ENCODE data around the gene BPTF. TPM values are rescaled to one million over a fixed set of nuclear protein-coding genes. Genes with fewer than 3 reads are reported as not detected.

BPTF gene
- total RNA-seq, 1 donor from 2014 or later = 146 TPM

- no peaks in the 10 kb centered on the region for H3K9me3 Mint-ChIP-seq (ENCODE audit: unreplicated experiment)
- TF ChIP-seq CTCF (IDR thresholded peaks at IDR 0.05; ENCODE audit: partially characterized antibody, unreplicated experiment) = no peak
Measured at GRCh38 chr17:67982686-67983382, 157.5 kb downstream of the BPTF start.

GRCh38 chr17:67983383-67983688, 158.0 kb downstream of the BPTF start:
- TF ChIP-seq CTCF (IDR thresholded peaks at IDR 0.05; ENCODE audit: partially characterized antibody, unreplicated experiment) = no peak
- no peaks in the 10 kb centered on the region for H3K9me3 Mint-ChIP-seq (ENCODE audit: unreplicated experiment)
- no peak for DNase-seq
- no peaks in the 10 kb centered on the region for H3K4me1 Mint-ChIP-seq (ENCODE audit: low read depth, unreplicated experiment)
- no peaks in the 10 kb centered on the region for H3K27me3 Mint-ChIP-seq (ENCODE audit: unreplicated experiment)
- no peaks in the 10 kb centered on the region for H3K36me3 Mint-ChIP-seq (ENCODE audit: unreplicated experiment)
- H3K27ac Mint-ChIP-seq (ENCODE audit: unreplicated experiment) = no peak overlapping the region
- no peak overlapping the region for H3K4me3 Mint-ChIP-seq (ENCODE audit: unreplicated experiment)

More at GRCh38 chr17:67982686-67983382, 157.5 kb downstream of the BPTF start:
- no peaks in the 10 kb centered on the region for H3K36me3 Mint-ChIP-seq (ENCODE audit: unreplicated experiment)
- no peak overlapping the region for H3K27ac Mint-ChIP-seq (ENCODE audit: unreplicated experiment)
- H3K4me3 Mint-ChIP-seq (ENCODE audit: unreplicated experiment) = no peak overlapping the region
- no peaks in the 10 kb centered on the region for H3K4me1 Mint-ChIP-seq (ENCODE audit: low read depth, unreplicated experiment)
- no peak for DNase-seq
- H3K27me3 Mint-ChIP-seq (ENCODE audit: unreplicated experiment) = no peaks in the 10 kb centered on the region

GRCh38 chr17:67990909-67991308, 165.6 kb downstream of the BPTF start:
- TF ChIP-seq CTCF (IDR thresholded peaks at IDR 0.05; ENCODE audit: partially characterized antibody, unreplicated experiment) = no peak
- DNase-seq = no peak
- Mint-ChIP-seq H3K9me3 (ENCODE audit: unreplicated experiment) (peaks cover 10% of the 10 kb centered on the region), H3K4me3 (ENCODE audit: unreplicated experiment) (peak overlapping the region; percentile 32), H3K36me3 (ENCODE audit: unreplicated experiment) (no peaks in the 10 kb centered on the region), H3K27ac (ENCODE audit: unreplicated experiment) (no peak overlapping the region), H3K4me1 (ENCODE audit: low read depth, unreplicated experiment) (peaks cover 12% of the 10 kb centered on the region), H3K27me3 (ENCODE audit: unreplicated experiment) (peaks cover 14% of the 10 kb centered on the region)

- H3K27ac Mint-ChIP-seq (ENCODE audit: unreplicated experiment) = peak overlapping the region; percentile 85
- H3K27me3 Mint-ChIP-seq (ENCODE audit: unreplicated experiment) = peaks cover 15% of the 10 kb centered on the region
- peaks cover 16% of the 10 kb centered on the region for H3K4me1 Mint-ChIP-seq (ENCODE audit: low read depth, unreplicated experiment)
- H3K4me3 Mint-ChIP-seq (ENCODE audit: unreplicated experiment) = peak overlapping the region; percentile 92
- H3K9me3 Mint-ChIP-seq (ENCODE audit: unreplicated experiment) = peaks cover 12% of the 10 kb centered on the region
- TF ChIP-seq CTCF (IDR thresholded peaks at IDR 0.05; ENCODE audit: partially characterized antibody, unreplicated experiment) = no peak
- no peaks in the 10 kb centered on the region for H3K36me3 Mint-ChIP-seq (ENCODE audit: unreplicated experiment)
- no peak for DNase-seq
Measured at GRCh38 chr17:67992548-67993152, 167.3 kb downstream of the BPTF start.
